NCI-H187 treated with DMSO at 0.1 percent for 48 hours (cell line): ENCODE measurements around the gene CYP4A22.
"Not testable (repeated sequence)": the region's sequence is repeated elsewhere in the genome, so short reads cannot be mapped to it uniquely, and the experiment has no call there.

Experiments
- DNase-seq: peaks from one replicate; lab custom pipeline; 2025; lab: John Stamatoyannopoulos, UW

CYP4A22 gene

GRCh38 chr1:47184822-47185677 is 47.8 kb downstream of the CYP4A22 start:
- no peak for DNase-seq

DNA sequence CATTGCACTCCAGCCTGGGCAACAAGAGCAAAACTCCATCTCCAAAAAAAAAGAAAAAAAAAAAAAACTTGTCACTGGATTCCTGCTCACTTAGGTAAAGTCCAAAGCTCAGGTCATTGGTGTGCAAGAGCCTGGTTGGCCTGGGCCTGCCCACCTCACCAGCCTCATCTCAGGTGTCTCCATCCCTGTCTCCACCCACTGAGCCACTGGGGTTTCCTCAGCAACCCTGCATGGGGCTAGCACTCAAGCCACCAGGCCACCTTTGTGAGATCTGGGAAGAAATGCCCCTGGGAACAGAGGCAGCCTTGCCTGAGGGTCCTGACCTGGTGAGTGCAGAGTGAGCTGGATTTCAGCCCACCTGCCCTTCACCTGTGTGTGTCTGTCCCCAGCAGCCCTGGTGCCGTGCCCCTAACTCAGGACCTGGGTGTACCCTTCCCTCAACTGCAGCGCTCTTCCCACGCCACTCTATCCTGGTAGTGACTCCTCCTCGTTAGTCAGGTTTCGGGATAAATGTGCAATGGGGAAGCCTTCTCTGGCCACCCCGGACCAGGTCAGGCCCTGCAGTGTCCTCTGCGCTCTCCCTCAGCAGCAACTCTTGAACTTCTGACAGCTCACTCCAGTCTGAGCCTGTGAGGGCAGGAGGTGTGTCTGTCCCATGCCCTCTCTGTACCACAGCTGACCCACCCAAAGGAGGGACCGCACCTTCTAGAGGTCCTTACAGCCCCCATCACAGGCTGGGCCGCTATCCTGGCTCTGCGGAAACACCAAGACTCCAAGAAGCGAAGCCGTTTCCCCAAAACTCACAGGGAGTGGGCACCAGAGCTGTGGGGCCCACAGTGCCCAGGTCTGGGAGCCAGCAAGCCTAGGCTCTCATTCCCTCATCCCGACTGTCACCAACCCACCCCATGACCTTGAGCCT is 49.3 kb downstream of the CYP4A22 start:
- DNase-seq = no peak

DNA sequence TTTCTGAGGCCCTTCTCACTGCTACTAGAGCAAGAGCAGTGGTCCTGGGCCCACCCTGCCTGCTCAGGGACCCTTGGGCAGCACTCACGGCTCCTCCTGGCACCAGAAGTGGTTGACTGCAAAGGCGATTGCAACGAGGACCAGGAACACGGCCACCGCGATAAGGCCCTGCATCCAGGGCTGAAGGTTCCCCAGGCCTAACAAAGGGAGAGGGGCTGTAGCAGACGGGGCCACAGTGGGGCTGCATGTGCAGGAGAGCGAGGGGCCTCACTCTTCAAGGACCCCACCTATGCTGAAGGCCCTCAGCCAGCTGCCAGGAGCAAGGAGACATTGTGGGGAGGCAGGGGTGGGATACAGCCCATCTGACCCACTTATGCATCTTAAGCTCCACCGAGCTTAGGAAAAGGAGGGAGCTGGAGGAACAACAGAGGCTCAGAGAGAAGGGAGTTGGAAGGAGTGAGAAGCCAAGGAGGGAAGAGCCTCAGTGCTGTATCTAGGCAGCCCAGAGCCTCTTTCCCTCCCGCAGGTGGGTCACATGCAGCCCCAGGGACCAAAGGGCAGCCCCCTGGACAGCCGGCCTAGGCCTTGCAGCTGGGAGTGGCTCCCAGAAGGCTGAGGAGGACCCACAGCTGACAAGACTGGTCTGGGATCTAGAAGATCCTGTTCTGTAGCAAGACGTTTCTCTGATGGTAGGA is 50.1 kb downstream of the CYP4A22 start:
- DNase-seq = no peak

- no peak for DNase-seq
Measured at GRCh38 chr1:47187926-47188250, 50.6 kb downstream of the CYP4A22 start.

DNA sequence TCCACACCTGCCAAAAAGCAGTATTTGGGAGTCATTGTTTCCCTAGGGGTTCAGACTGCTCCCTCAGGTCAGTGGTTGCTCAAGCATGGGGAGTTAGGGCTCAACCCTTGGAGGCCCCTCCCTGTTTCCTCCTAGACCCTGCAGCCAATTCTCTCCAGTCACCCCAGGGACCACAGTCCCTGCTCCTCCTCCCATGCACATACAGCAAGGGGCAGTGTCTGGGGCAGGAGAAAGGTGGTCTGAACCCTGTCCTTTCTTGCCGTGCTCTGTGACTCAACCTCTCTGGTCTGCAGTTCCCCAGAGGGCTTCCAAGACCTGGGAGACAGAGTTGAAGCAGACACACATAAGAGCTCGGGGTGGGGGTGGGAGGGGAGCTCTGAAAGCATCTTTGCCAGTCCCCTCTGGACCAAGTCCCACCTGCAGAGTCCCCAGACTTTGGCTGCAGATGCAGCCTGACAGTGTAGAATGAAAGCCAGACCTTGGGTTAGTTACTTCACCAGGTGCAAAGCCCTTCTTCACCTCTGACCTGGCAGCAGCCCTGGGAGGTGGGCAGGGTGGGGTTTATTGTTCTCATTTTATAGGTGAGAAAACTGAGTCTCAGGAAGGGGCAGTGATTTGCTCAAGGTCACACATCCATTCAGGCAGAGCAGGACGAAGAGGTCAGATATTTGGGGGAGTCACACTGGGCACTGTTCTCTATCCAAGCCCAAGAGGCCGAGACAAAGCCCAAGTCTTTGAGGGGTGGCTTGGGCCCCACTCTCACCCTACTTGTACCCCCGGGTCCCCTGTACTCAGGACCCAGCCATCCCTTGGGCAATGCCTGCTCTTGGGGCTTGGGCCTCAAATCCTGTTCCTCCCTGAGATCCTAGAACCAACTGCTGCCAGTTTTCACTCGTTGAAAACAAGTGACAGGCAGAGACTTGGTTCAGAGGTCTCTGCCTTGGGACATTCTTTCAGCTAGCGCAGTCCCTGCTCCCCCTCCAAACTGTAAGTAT is 51.8 kb downstream of the CYP4A22 start:
- DNase-seq = no peak

- no peak for DNase-seq
Measured at GRCh38 chr1:47189844-47190508, 52.7 kb downstream of the CYP4A22 start, which contains the start of gene PDZK1IP1. Gene PDZK1IP1, minus strand, starts transcription at chr1:47190036. Its CDS starts 104 bp downstream, at chr1:47189932.

DNA sequence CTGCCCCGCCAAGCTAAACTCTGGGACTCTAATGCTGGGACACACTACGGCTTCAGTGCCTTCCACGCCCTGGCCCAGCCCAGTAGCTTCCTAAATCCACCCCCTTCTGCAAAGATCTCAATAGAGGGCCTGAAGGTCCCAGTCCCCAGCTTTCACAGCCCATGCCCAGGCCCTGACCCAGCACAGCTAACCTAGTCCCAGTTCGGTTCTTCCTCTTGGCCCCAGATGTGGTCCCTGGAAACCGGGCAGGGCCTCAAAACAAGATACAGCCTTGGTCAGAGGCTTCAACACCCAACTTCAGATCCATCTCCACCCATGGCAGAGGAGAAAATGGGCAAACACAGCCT is 53.2 kb downstream of the CYP4A22 start:
- DNase-seq = no peak

GRCh38 chr1:47190857-47191256 is 53.6 kb downstream of the CYP4A22 start:
- DNase-seq = no peak

GRCh38 chr1:47191940-47192457 is 54.8 kb downstream of the CYP4A22 start:
- no peak for DNase-seq

- DNase-seq = no peak
Measured at GRCh38 chr1:47192458-47193384, 55.5 kb downstream of the CYP4A22 start.

- DNase-seq = not testable (repeated sequence)
Measured at GRCh38 chr1:47193496-47193895, 56.3 kb downstream of the CYP4A22 start.

GRCh38 chr1:47194311-47194710 is 57.1 kb downstream of the CYP4A22 start:
- DNase-seq = no peak

DNA sequence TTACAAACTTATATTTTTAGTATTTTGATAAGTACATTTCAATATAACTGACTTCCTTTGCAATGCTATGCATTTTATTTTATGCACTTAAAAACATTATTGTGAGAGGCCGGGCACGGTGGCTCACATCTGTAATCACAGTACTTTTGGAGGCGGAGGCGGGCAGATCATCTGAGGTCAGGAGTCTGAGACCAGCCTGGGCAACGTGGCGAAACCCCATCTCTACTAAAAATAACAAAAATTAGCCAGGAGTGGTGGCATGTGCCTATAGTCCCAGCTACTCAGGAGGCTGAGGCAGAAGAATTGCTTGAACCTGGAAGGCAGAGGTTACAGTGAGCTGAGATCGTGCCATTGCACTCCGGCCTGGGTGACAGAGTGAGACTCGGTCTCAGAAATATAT is 58.7 kb downstream of the CYP4A22 start:
- not testable (repeated sequence) for DNase-seq

GRCh38 chr1:47196622-47197021 is 59.4 kb downstream of the CYP4A22 start:
- no peak for DNase-seq

DNA sequence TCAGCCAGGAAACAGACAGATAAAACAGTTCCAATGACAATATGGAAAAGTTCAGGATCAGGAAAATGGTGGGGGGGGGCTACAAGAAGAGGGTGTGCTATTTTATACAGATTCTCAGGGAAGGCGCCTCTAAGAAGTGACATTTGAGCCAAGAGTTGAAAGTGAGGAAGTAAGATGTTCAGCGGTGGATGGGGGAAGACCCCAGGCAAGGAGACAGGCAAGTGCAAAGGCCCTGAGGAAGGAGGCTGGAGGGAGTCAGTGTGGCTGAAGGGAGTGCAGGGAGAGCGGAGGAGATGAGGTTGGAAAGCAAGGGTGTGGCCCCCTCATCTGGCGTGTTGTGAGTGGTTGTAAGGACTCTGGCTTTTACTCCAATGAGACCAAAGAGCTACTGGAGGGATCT is 61.0 kb downstream of the CYP4A22 start:
- DNase-seq = no peak
